HepG2 (cell line): Measurements from ENCODE around the gene CMIP.

ENCODE experiments used
- NKX3-1 ChIP-seq: sonication (generic); formaldehyde crosslinking; IDR thresholded peaks from 2 replicates; pipeline ENCODE4 v1.5.0; 2020; ENCODE audit warnings: missing genetic modification reagents
- NR3C1 ChIP-seq: sonication (generic); formaldehyde crosslinking; IDR thresholded peaks from 2 replicates; pipeline ENCODE4 v1.4.0; 2020; ENCODE audit warnings: missing genetic modification reagents
- TCF12 ChIP-seq, 2 experiments: fragments of 450-650 bp in 1 of 2; sonication (generic) in 1 of 2; formaldehyde crosslinking in 1 of 2; IDR thresholded peaks; 2 replicates each; pipeline versions ENCODE4 v1.6.1 to v1.8.0; 2017 to 2022; ENCODE audit warnings: antibody characterized with exemption in 1 of 2, mild to moderate bottlenecking in 1 of 2, missing genetic modification reagents in 1 of 2, moderate library complexity in 1 of 2
- ZC3H4 ChIP-seq: sonication (generic); formaldehyde crosslinking; IDR thresholded peaks from 2 replicates; pipeline ENCODE4 v1.4.0; 2020; ENCODE audit warnings: missing genetic modification reagents, borderline replicate concordance

GRCh38 chr16:81531419-81531821 is 86.8 kb downstream of the CMIP start:
- TF ChIP-seq TCF12 (IDR thresholded peaks at IDR 0.05) (no peak), TCF12 (CRISPR knock-in tag; IDR thresholded peaks at IDR 0.05) (no peak), NR3C1 (CRISPR knock-in tag) (no peak), NKX3-1 (CRISPR knock-in tag) (no peak), ZC3H4 (CRISPR knock-in tag) (no peak)
